K562 (cell line): ENCODE results near the gene CEBPE. TPM values are rescaled to one million over a fixed set of nuclear protein-coding genes. Genes with fewer than 3 reads are reported as not detected.

Experiments used
- CREB1 ChIP-seq, 2 experiments: sonication (generic) in 1 of 2; formaldehyde crosslinking in 1 of 2; IDR thresholded peaks; 2 replicates each; pipeline versions ENCODE4 v1.6.1 to v1.8.0; 2012 to 2022; ENCODE audit warnings: inconsistent platforms in 1 of 2, mild to moderate bottlenecking in 1 of 2, missing genetic modification reagents in 1 of 2, moderate library complexity in 1 of 2
- CREM ChIP-seq: IDR thresholded peaks from 2 replicates; pipeline ENCODE4 v1.6.1; 2014; ENCODE audit warnings: antibody characterized with exemption, low read depth
- EGR1 ChIP-seq: fragments of 450-650 bp; conservative IDR thresholded peaks from 2 replicates; pipeline ENCODE4 v1.6.1; 2017; ENCODE audit warnings: mild to moderate bottlenecking
- LCOR ChIP-seq: sonication (generic); formaldehyde crosslinking; IDR thresholded peaks from 2 replicates; pipeline ENCODE4 v1.8.0; 2022; ENCODE audit warnings: mild to moderate bottlenecking, missing genetic modification reagents
- NCOR1 ChIP-seq: fragments of 450-650 bp; IDR thresholded peaks from 2 replicates; pipeline ENCODE4 v1.6.1; 2016; ENCODE audit warnings: mild to moderate bottlenecking, moderate library complexity
- NFXL1 ChIP-seq: fragments of 450-650 bp; formaldehyde crosslinking; IDR thresholded peaks from 2 replicates; pipeline ENCODE4 v1.4.0; 2021; ENCODE audit warnings: mild to moderate bottlenecking
- PHF20 ChIP-seq: fragments of 450-650 bp; IDR thresholded peaks from 2 replicates; pipeline ENCODE4 v1.6.1; 2018; ENCODE audit not compliant: partially characterized antibody
- PHF21A ChIP-seq: fragments of 450-650 bp; IDR thresholded peaks from 2 replicates; pipeline ENCODE4 v1.6.1; 2017; ENCODE audit warnings: low read depth, borderline replicate concordance
- STAT5B ChIP-seq: fragments of 250-450 bp; sonication (Bioruptor Pico); IDR thresholded peaks from 2 replicates; pipeline ENCODE4 v1.8.0; 2021; ENCODE audit warnings: mild to moderate bottlenecking, inconsistent platforms
- SUPT5H ChIP-seq: fragments of 450-650 bp; IDR thresholded peaks from 2 replicates; pipeline ENCODE4 v1.6.1; 2016
- TEAD4 ChIP-seq, 2 experiments: sonication (generic) in 1 of 2; formaldehyde crosslinking in 1 of 2; IDR thresholded peaks; 2 replicates each; pipeline versions ENCODE4 v1.6.1 to v1.8.0; 2012 to 2022; ENCODE audit warnings: borderline replicate concordance in 1 of 2, inconsistent platforms in 1 of 2, low read length in 1 of 2, mild to moderate bottlenecking in 1 of 2, missing genetic modification reagents in 1 of 2
- YY1 ChIP-seq, 3 experiments: IDR thresholded peaks; 2 replicates each; pipeline ENCODE4 v1.6.1; 2011; ENCODE audit warnings: low read length in 2 of 3, mild to moderate bottlenecking in 2 of 3, moderate library complexity in 2 of 3, borderline replicate concordance in 1 of 3, control low read depth in 1 of 3, low read depth in 1 of 3; ENCODE audit not compliant: insufficient read depth in 3 of 3, insufficient replicate concordance in 2 of 3, control insufficient read depth in 1 of 3, insufficient read length in 1 of 3; ENCODE audit errors: extremely low read depth in 1 of 3
- ZBTB8A ChIP-seq: fragments of 450-650 bp; IDR thresholded peaks from 2 replicates; pipeline ENCODE4 v1.6.1; 2018; ENCODE audit warnings: mild to moderate bottlenecking, moderate library complexity; ENCODE audit not compliant: partially characterized antibody
- ZNF12 ChIP-seq: sonication (generic); formaldehyde crosslinking; IDR thresholded peaks from 2 replicates; pipeline ENCODE4 v1.4.0; 2020; ENCODE audit warnings: mild to moderate bottlenecking, missing genetic modification reagents
- ZNF175 ChIP-seq: fragments of 200-800 bp; sonication (Bioruptor generic); IDR thresholded peaks from 2 replicates; pipeline ENCODE4 v1.6.1; 2016; ENCODE audit warnings: low read depth, mild to moderate bottlenecking, missing genetic modification characterization, missing compliant biosample characterization
- ZNF444 ChIP-seq: fragments of 250-450 bp; sonication (Bioruptor Pico); IDR thresholded peaks from 2 replicates; pipeline ENCODE4 v1.4.0; 2020; ENCODE audit warnings: mild to moderate bottlenecking, moderate library complexity
- ZNF644 ChIP-seq: fragments of 200-800 bp; sonication (Bioruptor generic); IDR thresholded peaks from 2 replicates; pipeline ENCODE4 v1.6.1; 2016; ENCODE audit warnings: low read depth, missing genetic modification characterization, missing compliant biosample characterization
- polyA plus RNA-seq, 8 experiments: library from polyadenylated mRNA; depleted of rRNA in 4 of 8; stranded (reverse) in 5 of 8; unstranded in 3 of 8; fragments of >200 nt; fragmentation: Nextera tagmentation in 2 of 8; fragmentation: Illumina TruSeq in 1 of 8; extraction: Ambion mirVana in 2 of 8; extraction: Trizol in 1 of 8; gene quantifications; 2 replicates each; pipeline versions ENCODE4 v1.2.1 to v1.2.3, GENCODE V29; 2011 to 2014; ENCODE audit warnings: inconsistent platforms in 1 of 8, missing spikeins in 1 of 8
- total RNA-seq, 7 experiments: library from RNA; depleted of rRNA in 6 of 7; stranded (reverse); fragments of >200 nt in 6 of 7; fragmentation: Illumina TruSeq in 2 of 7; extraction: Trizol in 2 of 7; gene quantifications; 2 replicates each; pipeline versions ENCODE4 v1.2.1 to v1.2.3, GENCODE V29; 2011 to 2021; ENCODE audit warnings: low replicate concordance in 1 of 7
- TF ChIP-seq, protein P1 (sequence below), 3 experiments: fragments of 200-800 bp in 1 of 3; fragments of 250-450 bp in 1 of 3; fragments of 450-650 bp in 1 of 3; sonication (Bioruptor Pico) in 1 of 3; sonication (Bioruptor generic) in 1 of 3; formaldehyde crosslinking in 1 of 3; IDR thresholded peaks; 2 replicates each; pipeline versions ENCODE4 v1.6.1 to v1.8.0; 2016 to 2022; ENCODE audit warnings: mild to moderate bottlenecking in 2 of 3, missing genetic modification characterization in 2 of 3, missing compliant biosample characterization in 1 of 3, moderate library complexity in 1 of 3
- TF ChIP-seq, protein P2 (sequence below): sonication (generic); formaldehyde crosslinking; IDR thresholded peaks from 2 replicates; pipeline ENCODE4 v1.8.0; 2022; ENCODE audit warnings: missing genetic modification reagents, mild to moderate bottlenecking, moderate library complexity, borderline replicate concordance
- TF ChIP-seq, protein P3 (sequence below): fragments of 450-650 bp; IDR thresholded peaks from 2 replicates; pipeline ENCODE4 v1.6.1; 2016; ENCODE audit warnings: missing biosample characterization, missing genetic modification characterization

Gene CEBPE
- total and polyA plus RNA-seq, 9 of the 15 experiments (the other 6 are each of a cell fraction or from before 2014, with no cell fraction given), result 0.09 to 0.15 (median 0.13) TPM; not detected in 6

DNA sequence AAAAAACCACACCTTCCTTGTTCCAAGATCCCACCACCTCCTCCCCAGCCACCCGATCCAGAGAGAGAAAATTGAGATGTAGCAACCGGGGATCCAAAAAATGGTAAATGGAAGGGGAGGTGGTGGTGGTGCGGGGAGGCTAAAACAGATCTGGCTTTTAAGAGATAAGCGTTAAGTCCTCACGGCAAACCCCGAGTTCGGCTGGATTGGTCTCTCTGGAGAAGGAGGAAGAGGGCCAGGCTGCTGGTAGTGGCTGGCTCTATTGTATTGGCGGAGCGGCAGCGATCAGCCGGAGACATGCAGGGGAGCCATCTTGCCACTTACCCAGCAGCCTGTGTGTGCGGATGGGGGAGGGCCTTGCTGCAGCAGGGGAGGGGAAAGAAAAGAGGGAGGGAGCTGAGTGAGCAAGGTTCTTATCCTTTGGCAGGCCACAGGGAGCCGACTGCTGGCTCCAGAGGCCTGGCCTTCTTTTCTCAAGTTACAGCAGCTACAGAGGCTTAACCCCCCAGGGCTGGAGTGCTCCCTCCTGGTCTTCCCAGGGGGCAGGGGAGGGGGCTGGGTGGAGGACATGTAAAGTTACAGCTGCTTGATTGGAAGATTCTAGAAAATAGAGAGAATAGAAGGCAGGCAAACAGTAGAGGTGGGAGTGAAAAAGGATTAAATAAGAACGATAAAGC is 47.7 kb downstream of the CEBPE start (continued):
- TF ChIP-seq, protein P1, sequence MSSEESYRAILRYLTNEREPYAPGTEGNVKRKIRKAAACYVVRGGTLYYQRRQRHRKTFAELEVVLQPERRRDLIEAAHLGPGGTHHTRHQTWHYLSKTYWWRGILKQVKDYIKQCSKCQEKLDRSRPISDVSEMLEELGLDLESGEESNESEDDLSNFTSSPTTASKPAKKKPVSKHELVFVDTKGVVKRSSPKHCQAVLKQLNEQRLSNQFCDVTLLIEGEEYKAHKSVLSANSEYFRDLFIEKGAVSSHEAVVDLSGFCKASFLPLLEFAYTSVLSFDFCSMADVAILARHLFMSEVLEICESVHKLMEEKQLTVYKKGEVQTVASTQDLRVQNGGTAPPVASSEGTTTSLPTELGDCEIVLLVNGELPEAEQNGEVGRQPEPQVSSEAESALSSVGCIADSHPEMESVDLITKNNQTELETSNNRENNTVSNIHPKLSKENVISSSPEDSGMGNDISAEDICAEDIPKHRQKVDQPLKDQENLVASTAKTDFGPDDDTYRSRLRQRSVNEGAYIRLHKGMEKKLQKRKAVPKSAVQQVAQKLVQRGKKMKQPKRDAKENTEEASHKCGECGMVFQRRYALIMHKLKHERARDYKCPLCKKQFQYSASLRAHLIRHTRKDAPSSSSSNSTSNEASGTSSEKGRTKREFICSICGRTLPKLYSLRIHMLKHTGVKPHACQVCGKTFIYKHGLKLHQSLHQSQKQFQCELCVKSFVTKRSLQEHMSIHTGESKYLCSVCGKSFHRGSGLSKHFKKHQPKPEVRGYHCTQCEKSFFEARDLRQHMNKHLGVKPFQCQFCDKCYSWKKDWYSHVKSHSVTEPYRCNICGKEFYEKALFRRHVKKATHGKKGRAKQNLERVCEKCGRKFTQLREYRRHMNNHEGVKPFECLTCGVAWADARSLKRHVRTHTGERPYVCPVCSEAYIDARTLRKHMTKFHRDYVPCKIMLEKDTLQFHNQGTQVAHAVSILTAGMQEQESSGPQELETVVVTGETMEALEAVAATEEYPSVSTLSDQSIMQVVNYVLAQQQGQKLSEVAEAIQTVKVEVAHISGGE (CRISPR knock-in tag; IDR thresholded peaks at IDR 0.05), result no peak
- TF ChIP-seq SUPT5H, result peak; percentile 95
- no peak for TF ChIP-seq STAT5B (CRISPR knock-in tag)
- no peak for TF ChIP-seq TEAD4 (IDR thresholded peaks at IDR 0.05; ENCODE audit: low read length)
- no peak for TF ChIP-seq TEAD4 (CRISPR knock-in tag; IDR thresholded peaks at IDR 0.05; ENCODE audit: borderline replicate concordance)
- TF ChIP-seq NFXL1, result no peak
- TF ChIP-seq, protein P2, sequence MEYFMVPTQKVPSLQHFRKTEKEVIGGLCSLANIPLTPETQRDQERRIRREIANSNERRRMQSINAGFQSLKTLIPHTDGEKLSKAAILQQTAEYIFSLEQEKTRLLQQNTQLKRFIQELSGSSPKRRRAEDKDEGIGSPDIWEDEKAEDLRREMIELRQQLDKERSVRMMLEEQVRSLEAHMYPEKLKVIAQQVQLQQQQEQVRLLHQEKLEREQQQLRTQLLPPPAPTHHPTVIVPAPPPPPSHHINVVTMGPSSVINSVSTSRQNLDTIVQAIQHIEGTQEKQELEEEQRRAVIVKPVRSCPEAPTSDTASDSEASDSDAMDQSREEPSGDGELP, result peak; percentile 86
- peak; percentile 93 for TF ChIP-seq ZNF444 (CRISPR knock-in tag)
- 0 out of 2 replicates have a peak, but pooled peaks have one; percentile 5 for TF ChIP-seq EGR1
- TF ChIP-seq ZBTB8A, result no peak
- peak; percentile 63; the same call in 1 of the 2 replicates for TF ChIP-seq LCOR (CRISPR knock-in tag)
- TF ChIP-seq PHF21A, result no peak
- 0 out of 2 replicates have a peak, but pooled peaks have one; percentile 11 for TF ChIP-seq CREB1 (IDR thresholded peaks at IDR 0.05)
- peak; percentile 18; the same call in 1 of the 2 replicates for TF ChIP-seq CREB1 (CRISPR knock-in tag; IDR thresholded peaks at IDR 0.05)
- TF ChIP-seq ZNF175, result 0 out of 2 replicates have a peak, but pooled peaks have one; percentile 56
- peak; percentile 51 for TF ChIP-seq PHF20
- TF ChIP-seq NCOR1, result peak; percentile 27; the same call in 1 of the 2 replicates
- TF ChIP-seq CREM, result peak; percentile 65
- TF ChIP-seq, protein P3, sequence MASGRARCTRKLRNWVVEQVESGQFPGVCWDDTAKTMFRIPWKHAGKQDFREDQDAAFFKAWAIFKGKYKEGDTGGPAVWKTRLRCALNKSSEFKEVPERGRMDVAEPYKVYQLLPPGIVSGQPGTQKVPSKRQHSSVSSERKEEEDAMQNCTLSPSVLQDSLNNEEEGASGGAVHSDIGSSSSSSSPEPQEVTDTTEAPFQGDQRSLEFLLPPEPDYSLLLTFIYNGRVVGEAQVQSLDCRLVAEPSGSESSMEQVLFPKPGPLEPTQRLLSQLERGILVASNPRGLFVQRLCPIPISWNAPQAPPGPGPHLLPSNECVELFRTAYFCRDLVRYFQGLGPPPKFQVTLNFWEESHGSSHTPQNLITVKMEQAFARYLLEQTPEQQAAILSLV, result no peak
- peak; percentile 81 to 99 (median 92) for TF ChIP-seq YY1 (IDR thresholded peaks at IDR 0.05; ENCODE audit: borderline replicate concordance in 1 of 3, control insufficient read depth in 1 of 3, extremely low read depth in 1 of 3, insufficient read depth in 3 of 3, insufficient read length in 1 of 3, insufficient replicate concordance in 2 of 3, low read depth in 1 of 3, low read length in 2 of 3)
- TF ChIP-seq ZNF644 (tag), result 0 out of 2 replicates have a peak, but pooled peaks have one; percentile 24
- TF ChIP-seq ZNF12 (CRISPR knock-in tag), result no peak
